GM18858 (cell line): ENCODE results near the gene ADGRA1.

ENCODE experiments used
- ATAC-seq: cut with Tn5 transposase; IDR thresholded peaks from one replicate; pipeline ENCODE4 v1.9.1; 2021; ENCODE audit not compliant: unreplicated experiment

ADGRA1 gene

GRCh38 chr10:133094286-133094685 lies 6.6 kb downstream of the ADGRA1 start:
- ATAC-seq, result no peak

DNA sequence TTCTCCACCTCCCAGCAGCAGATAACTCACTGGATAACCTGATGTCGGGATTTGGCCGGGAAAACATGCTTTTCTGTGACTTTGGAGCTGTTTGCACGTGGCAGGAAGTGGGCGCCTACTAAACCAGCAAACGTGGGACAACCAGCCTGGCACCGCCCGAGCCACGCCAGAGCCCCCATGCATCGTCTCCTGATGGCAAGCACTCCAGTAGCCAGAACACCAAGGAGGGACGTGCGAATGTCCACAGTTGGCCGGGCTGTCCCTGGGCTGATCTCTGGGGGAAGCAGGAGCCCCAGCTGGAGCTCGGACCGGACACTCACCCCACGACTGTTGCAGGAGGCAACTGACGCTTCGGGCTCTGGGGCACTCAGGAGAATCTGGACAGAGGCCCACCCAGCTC lies 7.1 kb downstream of the ADGRA1 start:
- no peak for ATAC-seq

GRCh38 chr10:133095586-133095985 lies 7.9 kb downstream of the ADGRA1 start:
- no peak for ATAC-seq

- ATAC-seq, result no peak
Measured at GRCh38 chr10:133096616-133097269, 9.0 kb downstream of the ADGRA1 start.

DNA sequence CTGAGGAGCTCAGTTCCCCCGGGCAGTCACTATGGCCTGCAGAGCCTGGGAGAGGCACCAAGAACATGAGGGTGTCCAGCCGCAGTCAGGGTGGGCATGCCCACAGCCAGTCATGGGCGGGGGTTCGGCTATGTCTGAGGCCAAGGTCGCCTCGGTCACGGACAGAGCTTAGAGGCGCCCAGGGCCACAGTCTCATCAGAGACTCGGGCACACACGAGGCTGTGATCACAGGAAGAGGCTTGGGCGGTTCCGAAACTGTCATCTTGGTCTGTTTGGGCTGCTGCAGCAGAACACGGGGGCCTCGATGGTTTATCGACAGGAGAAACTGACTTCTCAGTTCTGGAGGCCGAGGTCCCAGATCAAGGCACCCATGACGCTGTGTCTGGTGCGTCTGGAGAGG lies 9.7 kb downstream of the ADGRA1 start:
- no peak for ATAC-seq

- no peak for ATAC-seq
Measured at GRCh38 chr10:133097961-133098360, 10.2 kb downstream of the ADGRA1 start.

DNA sequence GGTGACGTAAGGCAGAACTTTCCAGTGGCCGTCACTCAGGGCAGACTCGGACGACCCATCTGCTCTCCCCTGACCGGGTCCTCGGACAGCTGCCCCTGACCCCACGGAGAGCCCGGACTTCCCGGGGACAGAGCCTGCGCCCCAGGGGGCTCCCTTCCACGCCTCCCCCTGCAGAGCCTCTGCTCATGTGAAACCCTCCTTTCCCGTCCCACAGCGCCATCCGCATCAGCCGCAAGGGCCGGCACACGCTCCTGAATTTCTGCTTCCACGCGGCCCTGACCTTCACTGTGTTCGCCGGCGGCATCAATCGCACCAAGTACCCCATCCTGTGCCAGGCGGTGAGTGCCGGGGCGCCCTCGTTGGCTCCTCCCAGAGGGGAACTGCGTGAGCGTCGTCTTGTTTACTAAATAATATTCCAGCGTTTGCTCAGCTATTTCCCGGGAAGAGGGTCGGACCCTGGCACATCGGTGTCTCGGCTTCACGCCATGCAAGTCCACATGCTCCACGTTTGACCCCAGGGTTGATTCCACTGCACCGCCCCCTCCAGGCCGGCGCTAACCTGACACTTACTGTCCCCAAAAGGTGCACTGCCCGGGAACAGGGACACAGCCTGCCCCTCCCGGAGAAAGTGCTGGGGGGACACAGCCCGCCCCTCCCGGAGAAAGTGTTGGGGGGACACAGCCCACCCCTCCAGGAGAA lies 10.9 kb downstream of the ADGRA1 start:
- no peak for ATAC-seq

- no peak for ATAC-seq
Measured at GRCh38 chr10:133099571-133099970, 11.8 kb downstream of the ADGRA1 start.

- no peak for ATAC-seq
Measured at GRCh38 chr10:133100186-133100585, 12.5 kb downstream of the ADGRA1 start.

DNA sequence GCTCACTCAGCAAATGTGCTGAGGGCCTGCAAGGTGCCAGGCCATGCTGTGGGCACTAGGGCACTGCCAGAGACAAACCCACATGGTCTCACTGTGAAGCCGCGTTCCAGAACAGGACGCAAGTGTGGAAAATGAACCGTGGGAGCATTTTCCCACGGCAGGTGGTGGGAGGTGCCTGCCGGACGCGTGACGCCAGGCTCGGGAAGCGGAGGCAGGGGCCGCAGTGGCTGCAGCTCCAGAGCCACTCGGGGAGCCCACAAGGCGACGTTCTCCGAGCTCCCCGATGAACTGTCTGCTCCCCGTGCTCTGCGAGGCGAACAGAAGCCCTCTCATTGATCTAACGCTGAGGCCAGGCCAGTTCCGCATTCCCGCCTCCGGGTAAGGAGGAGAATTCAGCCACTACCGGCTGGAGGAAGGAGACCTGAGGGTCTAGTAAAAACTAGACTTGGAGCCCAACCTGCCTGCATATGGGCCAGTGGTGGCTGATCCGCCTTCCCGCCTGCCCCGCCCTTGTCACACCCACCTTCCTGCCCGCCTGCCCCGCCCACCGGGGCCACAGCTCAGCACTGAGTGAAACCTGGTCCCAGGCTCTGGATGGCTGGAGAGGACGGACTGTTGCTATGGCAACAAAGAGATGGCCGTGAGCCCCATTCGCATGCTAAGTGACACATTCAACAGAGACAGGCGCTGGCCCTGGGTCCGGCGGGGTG lies 13.1 kb downstream of the ADGRA1 start:
- ATAC-seq, result no peak

DNA sequence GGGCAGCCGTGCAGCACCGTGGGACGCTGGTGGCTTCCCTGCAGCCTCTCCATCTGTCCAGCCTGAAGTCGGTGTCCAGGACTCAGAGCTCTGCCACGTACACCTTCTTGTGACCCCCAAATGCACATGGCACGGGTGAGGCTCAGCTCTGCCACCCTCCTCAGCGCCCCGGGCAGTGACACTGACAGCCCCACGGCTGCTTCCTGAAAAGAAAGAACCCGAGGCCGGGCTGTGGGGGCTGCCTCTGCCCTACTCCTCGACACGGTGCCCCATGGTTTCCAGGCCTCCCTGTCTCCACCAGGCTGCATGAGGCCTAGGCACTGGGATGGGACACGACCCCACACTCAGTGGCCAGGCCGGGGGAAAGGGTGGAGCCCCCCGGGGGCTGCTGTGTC lies 13.7 kb downstream of the ADGRA1 start:
- ATAC-seq, result no peak

GRCh38 chr10:133102415-133103095 lies 14.8 kb downstream of the ADGRA1 start:
- no peak for ATAC-seq

- no peak for ATAC-seq
Measured at GRCh38 chr10:133103311-133103910, 15.7 kb downstream of the ADGRA1 start.

DNA sequence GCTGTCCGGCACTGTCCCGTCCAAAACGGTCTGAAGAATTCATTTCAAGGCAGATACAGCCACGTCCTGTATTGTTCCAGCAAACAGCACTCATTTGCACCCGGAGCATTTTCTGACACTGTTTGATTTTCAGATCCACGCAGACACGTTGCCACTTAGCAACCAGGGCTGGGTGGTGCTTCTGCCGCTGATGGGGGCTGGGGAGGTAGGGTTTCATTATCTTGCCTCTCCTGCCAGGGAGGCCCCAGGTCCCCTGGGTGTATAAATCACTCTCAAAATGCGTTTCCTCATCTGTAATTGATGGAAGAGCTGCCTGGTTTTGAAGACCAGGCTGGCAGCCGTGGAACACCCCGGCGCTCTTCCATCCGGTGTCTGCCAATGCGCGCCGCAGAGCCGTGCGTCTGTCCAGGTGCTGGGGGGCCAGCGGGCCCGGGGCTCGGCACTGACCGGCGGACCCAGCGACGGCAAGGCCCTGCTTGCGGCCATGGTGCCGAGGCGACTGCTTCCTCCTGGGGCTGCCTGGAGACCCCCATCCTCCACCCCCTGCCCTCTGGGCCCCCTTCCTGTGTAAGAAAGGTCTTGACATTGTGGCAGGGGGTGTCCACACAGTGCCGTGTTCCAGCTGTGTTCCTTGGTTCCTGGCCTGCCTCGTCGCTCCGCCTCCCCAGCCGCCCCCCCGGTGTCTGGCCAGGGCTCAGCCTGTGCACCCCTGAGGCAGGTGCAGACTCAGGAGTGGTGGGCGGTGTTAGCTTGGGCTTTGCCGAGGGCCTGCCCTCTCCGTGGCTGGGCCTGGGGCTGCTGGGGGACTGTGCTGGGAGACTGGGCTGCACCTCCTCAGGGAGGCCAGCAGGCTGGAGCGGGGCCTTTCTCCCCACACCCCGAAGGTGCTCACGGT lies 16.6 kb downstream of the ADGRA1 start:
- ATAC-seq, result no peak

DNA sequence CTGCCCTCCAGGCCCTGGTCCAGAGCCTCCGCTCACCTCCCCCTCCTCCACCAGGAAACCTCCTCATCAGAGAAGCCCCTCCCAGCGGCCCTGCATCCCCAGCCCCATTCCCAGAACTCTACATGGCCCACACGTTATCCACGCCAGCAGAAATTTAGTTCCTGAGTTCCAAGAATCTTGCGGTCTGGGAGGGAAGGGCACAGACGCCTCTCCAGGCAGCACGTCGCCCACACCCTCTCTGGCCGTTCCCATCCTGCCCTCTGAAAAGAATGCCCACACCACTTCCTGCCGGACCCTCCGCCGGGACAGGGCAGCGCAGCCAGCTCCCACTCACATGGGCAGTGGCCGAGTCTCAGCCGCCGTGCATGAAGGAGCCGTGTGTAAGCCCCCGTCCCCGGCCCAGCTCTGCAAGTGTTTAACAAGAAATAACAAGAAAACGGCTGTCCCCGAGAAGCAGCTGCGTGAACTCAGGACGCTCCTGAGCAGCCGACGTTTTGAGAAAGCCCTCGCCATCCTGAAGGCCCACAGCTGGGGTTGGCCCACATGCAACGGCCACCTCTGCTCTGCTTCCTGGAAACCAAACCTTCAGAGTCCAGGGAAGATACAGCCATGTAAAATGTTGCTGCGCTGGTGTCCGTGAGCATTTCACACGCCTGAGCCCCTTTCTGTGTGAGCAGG lies 17.4 kb downstream of the ADGRA1 start:
- no peak for ATAC-seq

- no peak for ATAC-seq
Measured at GRCh38 chr10:133105686-133106390, 18.1 kb downstream of the ADGRA1 start.

DNA sequence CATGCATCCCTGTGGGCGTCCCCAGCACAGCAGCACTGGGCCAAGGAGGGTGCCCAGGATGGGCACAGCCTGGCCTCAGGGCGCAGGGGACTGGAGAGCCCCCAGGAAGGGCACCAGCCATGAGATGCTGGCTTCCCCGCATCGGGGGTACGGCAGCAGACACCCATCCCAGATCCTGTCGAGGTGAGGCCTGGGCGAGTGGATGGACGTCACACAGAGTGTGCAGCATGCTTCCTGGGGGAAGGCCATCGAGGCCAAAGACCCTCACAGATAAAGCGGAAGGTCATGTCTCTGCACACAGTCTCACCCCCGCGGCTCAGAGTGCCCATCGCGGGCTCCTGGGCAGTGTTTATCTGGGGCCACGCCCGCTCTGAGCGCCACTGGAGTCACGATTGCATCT lies 18.8 kb downstream of the ADGRA1 start:
- no peak for ATAC-seq

DNA sequence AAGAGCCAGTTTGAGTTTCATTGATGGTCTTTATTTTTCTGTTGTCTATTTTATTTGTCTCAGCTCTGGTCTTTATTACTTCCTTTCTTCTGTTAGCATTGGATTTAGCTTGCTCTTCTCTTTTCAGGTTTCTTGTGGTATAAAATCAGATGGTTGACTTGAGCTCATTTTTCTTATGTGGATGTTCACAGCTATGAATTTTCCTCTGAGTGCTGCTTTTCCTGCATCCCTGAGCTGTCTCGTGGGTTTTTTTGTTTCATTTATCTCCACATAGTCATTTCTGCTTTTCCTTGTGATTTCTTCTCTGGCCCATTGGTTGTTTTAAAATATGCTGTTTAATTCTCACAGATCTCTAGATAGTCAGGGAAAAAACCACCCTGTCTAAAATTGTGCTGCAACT lies 19.7 kb downstream of the ADGRA1 start:
- ATAC-seq, result no peak

DNA sequence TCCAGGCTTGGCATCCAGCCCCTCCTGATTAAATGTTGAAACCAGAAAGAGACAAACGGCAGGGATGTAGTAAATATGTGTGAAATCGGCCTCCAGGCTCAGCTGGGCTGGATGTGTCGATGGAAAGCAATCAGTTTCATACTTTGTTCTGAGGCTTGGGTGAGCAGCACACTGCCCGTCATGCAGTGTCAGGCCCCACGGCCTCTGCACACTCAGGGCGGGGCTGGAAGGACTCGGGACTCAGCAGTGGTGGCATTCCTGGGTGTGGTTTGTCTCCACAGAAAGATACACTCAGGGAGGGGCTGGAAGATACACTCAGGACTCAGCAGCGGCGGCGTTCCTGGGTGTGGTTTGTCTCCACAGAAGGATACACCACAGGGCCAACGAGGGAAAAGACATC lies 22.0 kb downstream of the ADGRA1 start:
- no peak for ATAC-seq
